NCI-H1694 treated with DMSO at 0.1 percent for 48 hours (cell line): Measurements from ENCODE around the gene JAKMIP1.
A peak's percentile ranks its signal among the peaks of the same experiment; 100 is the strongest.

ENCODE experiments used
- DNase-seq: peaks from one replicate; lab custom pipeline; 2025; lab: John Stamatoyannopoulos, UW

JAKMIP1 gene

DNA sequence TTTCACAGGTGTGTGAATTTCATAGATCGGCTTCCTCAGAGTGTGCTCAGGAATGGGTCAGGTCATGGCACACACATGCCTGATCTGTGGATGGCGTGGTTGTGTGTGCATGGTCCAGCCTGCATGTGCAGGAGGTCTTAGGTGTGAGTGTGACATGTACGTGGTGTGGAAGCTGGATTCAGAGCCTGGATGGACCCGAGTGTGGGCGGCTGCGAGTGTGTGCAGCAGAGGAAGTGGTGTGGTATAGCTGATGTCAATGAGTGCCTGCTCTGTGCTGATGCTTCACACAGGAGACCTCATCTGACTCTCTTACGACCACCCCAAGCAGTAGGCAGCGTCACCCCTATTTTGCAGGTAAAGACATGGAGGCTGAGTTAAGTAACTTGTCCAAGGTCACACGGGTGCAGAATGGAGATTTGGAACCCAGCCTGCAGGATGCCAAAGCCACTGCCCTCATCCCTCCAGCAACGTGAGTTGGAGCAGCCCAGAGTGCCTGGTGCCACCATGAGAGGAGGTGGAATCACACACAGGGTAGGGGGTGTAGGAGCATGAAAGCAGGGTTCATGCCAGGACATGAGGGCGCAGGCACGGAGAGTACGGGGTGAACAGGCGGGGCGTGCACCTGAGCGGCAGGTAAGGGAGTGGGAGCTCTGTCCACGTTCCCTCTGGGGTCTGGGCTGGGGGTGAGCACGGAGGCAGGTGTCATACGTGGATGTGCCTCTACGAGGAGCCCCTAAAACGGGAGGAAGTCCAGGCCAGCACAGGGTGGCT is 157.9 kb downstream of the JAKMIP1 start:
- DNase-seq: no peak

DNA sequence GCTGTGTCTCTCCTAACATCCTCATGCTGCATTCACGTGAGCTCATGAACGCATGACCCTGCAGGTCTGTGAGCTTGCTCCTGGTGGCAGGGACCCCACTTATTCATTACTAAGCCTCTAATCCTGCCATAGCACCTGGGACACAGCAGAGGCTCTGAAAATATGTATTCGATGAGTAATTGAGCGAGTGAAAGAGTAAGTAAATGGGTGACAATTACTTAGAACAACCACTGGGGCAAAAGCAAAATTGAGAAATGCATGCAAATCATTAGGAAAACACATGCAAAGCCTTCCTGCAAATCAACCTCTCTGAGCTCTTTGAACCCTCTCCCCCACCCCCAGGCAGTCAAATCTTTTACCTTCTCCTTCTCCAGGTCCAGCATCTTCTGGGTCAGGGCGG is 158.5 kb downstream of the JAKMIP1 start:
- no peak for DNase-seq

DNA sequence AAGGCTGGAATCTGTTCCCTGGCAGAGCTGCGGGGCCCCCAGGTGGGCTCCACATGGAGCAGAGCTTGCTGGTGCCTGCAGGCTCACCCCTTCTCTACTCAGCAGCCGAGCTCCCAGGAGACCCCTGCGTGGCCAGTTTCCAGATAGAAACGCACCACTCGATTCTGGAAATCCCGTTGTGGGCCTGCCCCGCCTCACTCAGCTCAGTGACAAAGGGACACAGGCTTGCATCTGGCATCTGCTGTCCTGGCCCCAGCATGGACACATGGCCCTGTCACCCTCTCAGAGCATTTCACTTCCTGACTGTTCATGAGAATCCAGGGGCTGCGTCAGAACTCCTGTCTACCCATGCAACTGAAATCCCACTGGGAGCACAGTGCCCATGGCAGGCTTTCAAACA is 161.6 kb downstream of the JAKMIP1 start:
- DNase-seq: peak; percentile 13

DNA sequence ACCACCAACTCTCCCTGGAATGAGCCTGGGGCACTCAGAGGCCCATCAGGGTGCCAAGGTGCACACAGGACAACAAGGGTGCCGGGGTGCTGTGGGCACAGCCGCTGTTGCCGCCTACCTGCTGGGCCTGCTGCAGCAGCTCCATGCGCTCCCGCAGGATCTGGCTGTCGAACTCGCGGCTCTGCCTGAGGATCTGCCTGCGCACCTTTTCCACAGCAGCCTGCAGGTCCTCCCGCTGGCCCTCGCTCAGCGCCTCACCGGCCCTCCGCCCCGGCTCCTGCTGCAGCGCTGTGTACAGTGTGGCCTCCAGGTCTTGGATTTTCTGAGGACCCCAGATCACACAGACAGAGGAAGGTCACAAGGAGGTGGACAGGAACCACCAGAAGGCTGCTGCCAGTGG is 164.6 kb downstream of the JAKMIP1 start:
- DNase-seq: no peak

- DNase-seq: no peak
Observed at GRCh38 chr4:6033381-6033780, 167.0 kb downstream of the JAKMIP1 start.

GRCh38 chr4:6032249-6033244 is 167.8 kb downstream of the JAKMIP1 start:
- peak; percentile 58 for DNase-seq

DNA sequence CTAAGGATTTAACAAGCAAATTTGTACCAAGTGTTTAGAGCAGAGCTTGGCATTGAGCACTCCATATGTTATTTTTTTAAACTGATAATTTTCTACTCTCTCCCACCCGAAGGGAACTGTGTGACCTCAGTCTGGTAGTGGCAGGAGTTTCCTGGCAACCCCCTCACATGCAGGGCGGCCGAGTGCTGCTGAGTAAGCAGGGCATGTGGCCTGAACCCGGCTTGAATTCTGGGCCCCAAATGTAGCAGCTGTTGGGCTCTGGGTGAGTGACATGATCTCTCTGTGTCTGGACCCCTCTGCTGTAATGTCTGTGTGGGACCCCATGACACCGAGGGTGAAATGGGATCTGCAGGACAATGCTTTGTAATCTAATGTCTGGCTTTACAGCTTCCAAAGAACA is 168.5 kb downstream of the JAKMIP1 start:
- no peak for DNase-seq

GRCh38 chr4:6030679-6031078 is 169.7 kb downstream of the JAKMIP1 start:
- DNase-seq: no peak

- DNase-seq: no peak
Observed at GRCh38 chr4:6029254-6029653, 171.1 kb downstream of the JAKMIP1 start.

- DNase-seq: no peak
Observed at GRCh38 chr4:6028168-6028567, 172.2 kb downstream of the JAKMIP1 start.

DNA sequence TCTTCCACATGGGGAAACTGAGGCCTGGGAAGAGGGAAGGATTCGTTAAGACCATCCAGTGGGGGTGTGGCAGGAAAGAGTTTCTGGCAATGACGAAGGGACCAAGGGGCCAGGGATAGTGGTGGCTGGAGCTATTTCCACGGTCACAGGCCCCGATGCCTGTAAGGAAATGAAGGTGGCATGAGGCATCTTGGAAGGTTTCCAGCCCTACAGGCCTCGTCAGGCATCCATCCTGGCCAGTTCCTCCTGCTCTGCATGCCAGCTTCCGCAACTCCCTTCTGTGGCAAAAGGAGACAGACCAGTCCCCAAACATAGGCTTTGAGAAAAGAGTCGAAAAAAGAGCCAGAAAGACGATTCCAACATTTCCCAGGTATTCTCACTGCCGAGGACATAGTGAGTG is 173.0 kb downstream of the JAKMIP1 start:
- no peak for DNase-seq

DNA sequence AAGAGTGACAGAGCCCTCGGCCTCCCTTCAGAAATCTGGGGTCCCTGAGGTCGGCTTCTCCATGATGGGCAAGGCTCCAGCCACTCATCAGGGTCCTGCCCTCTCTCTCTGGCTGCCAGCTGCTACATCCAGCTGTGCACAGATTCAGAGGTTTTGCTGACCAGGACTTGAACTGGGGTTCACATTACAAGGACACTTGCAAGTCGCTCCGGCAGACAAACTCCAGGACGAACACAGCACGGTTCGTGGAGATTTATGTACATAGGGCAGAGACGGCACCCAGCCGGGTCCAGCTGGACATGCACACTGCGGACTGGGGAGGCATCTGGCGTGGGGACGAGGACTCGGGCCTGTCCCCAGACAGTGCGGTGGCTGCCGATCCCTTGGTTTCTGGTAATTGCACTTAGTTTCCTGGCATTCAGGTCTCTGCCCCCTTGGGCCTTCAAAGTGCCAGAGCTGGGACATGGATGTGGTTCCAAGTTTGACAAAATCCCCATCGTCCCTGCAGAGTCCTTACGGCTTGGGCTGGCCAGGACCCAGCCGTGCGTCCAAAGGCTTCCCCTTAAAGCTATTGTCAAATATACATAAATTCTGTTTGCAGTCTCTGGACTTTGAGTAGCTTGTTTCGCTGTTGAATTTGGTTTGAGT is 175.9 kb downstream of the JAKMIP1 start:
- no peak for DNase-seq

- DNase-seq: no peak
Observed at GRCh38 chr4:6023731-6024130, 176.6 kb downstream of the JAKMIP1 start.

- no peak for DNase-seq
Observed at GRCh38 chr4:6022607-6023288, 177.6 kb downstream of the JAKMIP1 start.

DNA sequence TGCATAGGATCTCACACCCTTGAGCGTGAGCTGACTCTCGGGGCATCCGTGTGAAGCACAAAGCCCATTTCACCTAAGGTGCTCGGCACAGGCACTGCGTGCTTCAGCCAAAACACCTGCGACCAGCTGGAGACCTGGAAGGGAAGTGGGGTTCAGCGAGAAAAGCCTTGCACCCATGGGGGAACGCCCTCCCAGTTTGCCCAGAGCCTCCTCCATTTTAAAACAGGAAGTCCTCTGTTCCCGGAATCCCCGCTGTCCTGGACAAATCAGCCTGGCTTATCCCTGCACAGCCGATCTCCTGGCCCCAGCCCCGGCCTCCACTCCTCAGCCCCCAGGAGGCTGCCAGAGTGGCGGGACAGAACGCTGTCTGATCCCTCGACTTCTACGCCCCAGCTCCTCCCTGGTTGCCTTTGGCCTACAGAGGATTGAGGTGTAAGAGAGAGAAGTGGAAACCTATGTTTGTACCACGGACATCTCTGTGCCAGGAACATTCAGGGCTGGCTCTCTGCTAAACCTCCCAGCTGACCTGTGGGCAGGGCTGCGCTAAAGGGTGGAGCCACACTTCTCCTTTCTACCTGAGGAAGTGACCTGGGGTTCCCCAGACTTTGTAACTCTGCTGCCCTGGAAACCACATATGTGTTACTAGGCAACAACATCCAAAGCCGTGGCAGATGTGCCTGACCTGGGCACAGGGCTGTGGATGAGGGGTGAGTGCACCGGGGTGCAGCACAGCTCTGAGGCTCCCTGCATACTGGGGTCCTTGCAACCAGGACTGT is 178.3 kb downstream of the JAKMIP1 start:
- no peak for DNase-seq

DNA sequence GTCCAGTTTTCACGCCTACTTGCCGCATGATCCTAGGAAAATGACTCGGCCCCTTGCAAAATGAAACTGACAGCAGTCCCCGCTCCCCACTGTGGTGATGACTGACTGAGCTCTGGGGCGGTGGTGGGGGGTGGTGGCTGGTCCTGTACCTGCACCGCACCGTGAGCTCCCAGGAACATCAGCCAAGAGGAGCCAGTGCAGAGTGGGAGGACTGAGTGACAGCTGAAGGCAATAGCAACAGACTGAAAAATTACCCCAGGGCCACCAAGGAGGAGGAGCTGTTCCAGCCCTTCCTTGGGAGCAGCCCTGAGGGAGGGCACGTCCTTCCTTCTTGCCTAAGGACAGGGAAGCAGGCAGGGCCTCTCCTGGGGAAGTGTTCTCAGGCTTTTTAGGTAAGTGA is 179.7 kb downstream of the JAKMIP1 start:
- no peak for DNase-seq

GRCh38 chr4:6019316-6020263 is 180.8 kb downstream of the JAKMIP1 start:
- peak; percentile 35 for DNase-seq

GRCh38 chr4:6018331-6018730 is 182.0 kb downstream of the JAKMIP1 start, which contains the start of gene C4orf50:
Gene C4orf50, minus strand, starts transcription at chr4:6018431.
- DNase-seq: no peak

DNA sequence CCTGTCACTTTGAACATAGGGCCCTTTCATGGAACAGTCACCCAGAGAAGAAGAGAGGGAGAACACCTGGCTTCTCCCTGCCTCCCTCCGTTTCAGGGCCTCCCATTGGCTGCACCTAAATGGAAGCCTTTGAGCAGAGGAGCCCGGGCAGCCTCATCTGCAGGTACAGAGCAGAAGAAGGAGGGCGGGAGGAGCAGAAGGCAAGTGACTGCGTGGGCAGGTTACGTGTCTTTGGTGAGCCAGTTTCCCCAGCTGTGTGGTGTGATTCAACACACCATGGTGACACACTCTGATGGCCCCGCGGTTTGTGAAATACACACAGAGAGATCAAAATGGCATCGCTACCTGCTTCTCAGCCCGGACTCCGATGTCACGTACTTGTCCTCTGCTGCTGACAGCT is 182.5 kb downstream of the JAKMIP1 start:
- no peak for DNase-seq

DNA sequence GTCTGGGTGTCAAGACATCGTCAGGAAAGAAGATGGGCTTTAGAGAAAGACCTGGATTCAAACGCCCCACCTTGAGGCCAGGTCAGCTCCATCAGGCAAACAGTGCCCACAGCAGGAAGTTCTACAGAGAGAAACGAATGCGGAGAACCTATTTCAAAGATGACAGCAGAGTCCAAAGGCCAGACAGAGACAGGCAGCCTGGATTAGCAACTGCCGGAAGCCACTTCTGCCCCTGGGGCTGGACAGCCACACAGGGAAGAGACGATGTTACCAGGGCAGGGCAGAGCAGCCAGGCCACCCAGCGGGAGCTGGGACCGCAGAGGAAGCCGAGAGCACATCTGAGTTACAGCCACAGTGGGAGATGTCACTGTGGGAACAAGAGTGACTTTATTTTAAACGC is 183.3 kb downstream of the JAKMIP1 start:
- no peak for DNase-seq
